ENCODE data around the gene RASGEF1B. TPM values are rescaled to one million over a fixed set of nuclear protein-coding genes. Genes with fewer than 3 reads are reported as not detected.

RASGEF1B gene
- polyA plus RNA-seq, 1 donor from 2014 or later = 17.5 TPM

DNA sequence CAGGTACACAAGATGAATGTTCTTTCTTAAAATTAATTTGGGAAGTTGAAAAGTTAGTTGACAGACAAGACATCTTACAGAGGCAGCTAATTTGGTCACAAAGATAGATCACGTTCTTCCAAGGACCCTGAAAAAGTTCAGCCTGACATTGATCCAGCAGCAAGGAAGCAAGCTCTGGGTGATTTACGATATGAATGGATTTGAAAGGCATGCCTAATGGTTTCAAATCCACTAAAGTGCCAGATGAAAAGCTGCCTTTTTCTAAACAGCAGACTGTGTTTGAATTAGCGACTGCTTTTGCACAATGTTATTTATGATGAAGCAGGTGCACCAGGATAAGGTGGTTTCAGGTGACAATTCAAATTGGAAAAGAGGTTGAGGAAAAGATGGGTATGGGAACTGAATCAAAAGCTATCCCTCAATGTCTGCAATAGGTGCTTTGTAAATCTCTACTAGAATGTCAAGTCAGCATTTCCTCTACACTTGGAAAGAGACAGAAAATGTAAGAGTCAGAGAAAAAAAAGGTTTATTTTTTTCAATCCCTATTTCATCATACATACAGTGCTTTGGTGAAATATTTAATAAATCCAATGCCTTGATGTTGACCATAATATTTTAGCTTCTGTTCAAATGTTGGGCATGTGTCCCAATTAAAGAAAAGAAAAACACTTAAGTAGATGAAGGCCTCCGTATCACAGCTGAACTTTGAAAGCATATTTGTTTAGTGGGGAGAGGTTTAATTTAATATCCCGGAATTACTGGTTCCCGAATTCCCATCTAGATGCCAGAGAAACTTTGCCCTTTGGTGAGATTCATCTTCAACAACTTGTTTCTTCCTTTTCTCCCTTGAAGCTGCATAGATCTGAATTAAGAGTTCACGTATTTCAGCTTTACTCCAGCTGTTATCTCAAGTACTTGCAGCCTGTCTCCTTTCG is 6.0 kb downstream of the RASGEF1B start:
- H3K27ac Mint-ChIP-seq = peak overlapping the region in 2 of 3 donors; percentile 40 to 63
- no peaks in the 10 kb centered on the region for H3K9me3 Mint-ChIP-seq
- no peaks in the 10 kb centered on the region for H3K36me3 Mint-ChIP-seq
- peak overlapping the region in 1 of 4 donors; percentile 48 for H3K4me3 Mint-ChIP-seq
- H3K4me1 Mint-ChIP-seq = peaks cover 25 to 44% (median 32%) of the 10 kb centered on the region in 3 donors
- no peaks in the 10 kb centered on the region for H3K27me3 Mint-ChIP-seq

DNA sequence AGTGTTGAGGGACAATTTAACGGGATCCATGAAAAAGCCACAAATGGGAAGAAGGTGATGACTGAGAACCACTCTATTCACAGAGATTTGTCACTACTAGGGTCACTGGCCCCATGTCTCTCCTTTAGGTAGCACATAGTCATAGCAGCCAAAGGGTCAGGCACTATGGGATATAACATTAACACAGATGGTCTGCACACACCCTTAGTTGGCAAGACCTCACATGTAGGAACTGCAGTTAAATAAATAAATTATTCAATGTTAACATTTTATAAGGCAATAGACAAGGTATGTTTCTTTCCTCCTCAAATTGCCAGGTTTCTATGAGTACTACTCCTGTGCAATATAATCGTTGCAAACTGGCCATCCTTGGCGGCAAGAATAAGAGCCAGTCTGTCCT is 10.9 kb downstream of the RASGEF1B start:
- Mint-ChIP-seq H3K4me1 (peaks cover 29 to 41% (median 31%) of the 10 kb centered on the region in 3 donors), H3K4me3 (peak overlapping the region in 1 of 4 donors; percentile 17), H3K9me3 (no peaks in the 10 kb centered on the region), H3K27me3 (no peaks in the 10 kb centered on the region), H3K27ac (no peak overlapping the region), H3K36me3 (peaks cover 8% of the 10 kb centered on the region)

DNA sequence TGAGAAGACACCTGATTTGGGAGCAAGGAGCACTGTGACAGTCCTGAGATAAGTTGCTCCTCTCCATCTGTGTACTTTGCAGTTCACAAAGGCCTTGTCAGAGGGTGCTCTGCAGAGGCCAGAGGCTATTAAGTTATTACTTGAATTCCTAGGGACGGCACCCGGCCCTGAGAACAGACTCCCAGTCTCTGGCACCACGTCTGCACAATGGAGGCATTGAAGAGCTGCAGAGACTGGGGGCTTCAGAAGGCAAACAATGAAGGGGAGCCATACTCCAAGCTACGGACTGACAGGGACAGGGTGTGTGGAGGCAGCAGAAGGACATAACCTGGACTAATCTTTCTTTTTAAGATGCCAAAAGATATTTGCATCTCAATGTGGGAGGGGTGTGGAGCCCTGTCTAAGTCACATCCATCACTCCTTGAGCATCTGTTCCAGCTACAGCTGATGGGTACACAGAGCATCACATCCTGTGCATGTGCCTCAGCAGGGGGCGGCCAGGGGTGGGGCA is 11.5 kb downstream of the RASGEF1B start:
- Mint-ChIP-seq H3K27me3 (no peaks in the 10 kb centered on the region), H3K4me1 (peaks cover 31 to 45% (median 33%) of the 10 kb centered on the region in 3 donors), H3K27ac (peak overlapping the region in 1 of 3 donors; percentile 91), H3K36me3 (peaks cover 10% of the 10 kb centered on the region), H3K4me3 (no peak overlapping the region), H3K9me3 (no peaks in the 10 kb centered on the region)

DNA sequence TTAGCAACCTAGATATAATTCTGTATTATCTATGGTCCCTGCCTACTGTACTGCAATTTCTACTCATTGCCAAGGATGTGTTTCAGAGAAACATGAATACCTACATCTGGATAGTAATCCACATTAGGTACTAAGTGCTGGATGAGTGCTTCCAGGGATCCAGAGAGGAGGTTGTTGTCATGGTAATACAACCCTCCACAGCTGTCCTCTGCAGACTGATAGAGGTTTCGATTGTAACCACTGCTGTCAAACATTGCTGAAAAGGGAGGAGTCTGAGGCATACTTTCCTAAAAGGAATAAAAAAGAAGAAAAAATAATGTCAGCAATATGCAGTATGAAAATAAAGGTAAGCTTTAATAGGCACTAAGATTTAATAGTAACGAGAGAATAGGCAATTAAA is 12.5 kb downstream of the RASGEF1B start:
- no peak overlapping the region for H3K27ac Mint-ChIP-seq
- no peaks in the 10 kb centered on the region for H3K27me3 Mint-ChIP-seq
- no peak overlapping the region for H3K4me3 Mint-ChIP-seq
- peaks cover 10% of the 10 kb centered on the region for H3K36me3 Mint-ChIP-seq
- no peaks in the 10 kb centered on the region for H3K9me3 Mint-ChIP-seq
- H3K4me1 Mint-ChIP-seq = peaks cover 34 to 49% (median 37%) of the 10 kb centered on the region in 3 donors

DNA sequence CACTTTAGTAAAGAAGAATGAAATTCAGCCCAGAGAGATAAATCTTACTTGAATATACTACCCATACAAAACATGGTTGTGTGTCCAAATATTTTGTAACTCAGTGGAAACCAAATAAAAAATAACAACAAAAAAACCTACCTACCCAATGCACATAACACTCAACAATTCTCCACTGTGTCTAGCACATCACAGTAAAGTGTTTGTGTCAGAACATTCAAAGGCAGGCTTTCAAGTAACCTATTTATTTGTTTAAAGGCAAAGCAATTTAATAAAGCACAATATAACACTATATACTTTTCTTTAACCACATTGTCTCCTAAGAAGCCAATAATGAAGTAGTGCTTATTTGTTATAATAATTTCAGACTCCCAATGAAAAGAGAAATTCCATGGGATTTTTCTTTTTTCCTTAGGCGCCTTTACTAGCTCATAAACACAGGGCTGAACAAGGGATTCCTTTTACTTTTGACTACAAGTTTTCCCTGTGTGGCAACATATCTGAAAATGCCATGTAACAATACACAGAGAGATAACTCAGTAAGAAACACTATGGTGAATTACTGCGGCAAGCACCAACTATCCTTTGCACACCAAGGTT is 13.7 kb downstream of the RASGEF1B start:
- H3K4me3 Mint-ChIP-seq = no peak overlapping the region
- peaks cover 42 to 47% (median 42%) of the 10 kb centered on the region in 3 donors for H3K4me1 Mint-ChIP-seq
- no peaks in the 10 kb centered on the region for H3K9me3 Mint-ChIP-seq
- H3K27ac Mint-ChIP-seq = peak overlapping the region in 1 of 3 donors; percentile 6
- H3K36me3 Mint-ChIP-seq = peaks cover 14% of the 10 kb centered on the region
- no peaks in the 10 kb centered on the region for H3K27me3 Mint-ChIP-seq

DNA sequence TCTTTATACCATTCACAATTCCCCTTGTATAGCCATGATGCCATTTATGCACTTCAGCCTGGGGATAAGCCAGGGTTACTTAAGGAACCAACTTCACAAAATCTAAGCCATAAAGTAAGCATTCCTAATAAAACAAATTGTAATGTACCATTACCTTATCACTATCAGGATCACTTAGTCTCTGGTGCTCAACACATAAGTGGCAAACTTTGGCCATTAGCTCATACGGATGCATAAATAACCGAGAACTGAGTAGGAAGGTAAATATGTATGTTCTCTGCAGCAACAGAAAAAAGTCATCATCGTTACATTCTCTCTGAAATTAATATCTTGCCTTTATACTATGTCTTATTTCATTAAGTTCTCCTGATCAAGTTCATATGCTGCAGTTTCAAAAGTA is 14.4 kb downstream of the RASGEF1B start:
- H3K27ac Mint-ChIP-seq = peak overlapping the region in 1 of 3 donors; percentile 6
- H3K36me3 Mint-ChIP-seq = peaks cover 14% of the 10 kb centered on the region
- H3K4me3 Mint-ChIP-seq = no peak overlapping the region
- peaks cover 44 to 52% (median 44%) of the 10 kb centered on the region in 3 donors for H3K4me1 Mint-ChIP-seq
- H3K9me3 Mint-ChIP-seq = no peaks in the 10 kb centered on the region
- H3K27me3 Mint-ChIP-seq = no peaks in the 10 kb centered on the region

DNA sequence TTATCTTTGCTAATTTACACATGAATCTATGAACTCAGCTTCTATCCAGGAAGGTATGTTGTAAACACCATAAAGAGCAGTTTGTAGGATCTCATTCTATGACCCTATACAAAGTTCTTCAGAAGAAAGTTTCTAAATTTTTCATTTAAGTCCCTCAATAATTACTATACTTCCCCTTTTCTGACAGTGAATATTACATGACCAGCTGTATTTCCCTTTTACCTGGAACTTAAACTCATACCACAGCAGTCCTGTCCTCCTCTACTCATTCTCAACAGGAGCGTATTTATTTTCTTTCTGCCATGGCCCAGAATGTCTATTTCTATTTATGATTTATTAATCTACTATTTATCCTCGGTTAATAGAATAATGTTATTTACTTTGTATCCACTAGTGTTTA is 15.8 kb downstream of the RASGEF1B start:
- H3K9me3 Mint-ChIP-seq = no peaks in the 10 kb centered on the region
- no peaks in the 10 kb centered on the region for H3K27me3 Mint-ChIP-seq
- no peak overlapping the region for H3K4me3 Mint-ChIP-seq
- H3K36me3 Mint-ChIP-seq = peaks cover 14% of the 10 kb centered on the region
- peak overlapping the region in 1 of 3 donors; percentile 64 for H3K27ac Mint-ChIP-seq
- peaks cover 36 to 42% (median 37%) of the 10 kb centered on the region in 3 donors for H3K4me1 Mint-ChIP-seq

DNA sequence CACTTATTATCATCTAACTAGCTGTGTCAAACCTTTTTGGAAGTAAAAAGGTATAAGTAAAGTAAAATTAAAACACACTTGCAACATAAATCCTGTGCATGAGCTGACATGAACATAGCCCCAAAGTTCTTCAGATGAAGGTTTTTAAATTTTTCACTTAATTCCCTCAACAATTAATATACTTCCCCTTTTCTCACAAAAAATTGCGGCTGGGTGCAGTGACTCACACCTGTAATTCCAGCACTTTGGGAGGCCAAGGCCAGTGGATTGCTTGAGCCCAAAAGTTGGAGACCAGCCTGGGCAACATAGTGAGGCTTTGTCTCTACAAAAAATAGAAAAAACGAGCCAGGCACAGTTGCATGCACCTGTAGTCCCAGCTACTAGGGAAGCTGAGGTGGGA is 16.8 kb downstream of the RASGEF1B start:
- Mint-ChIP-seq H3K27me3 (no peaks in the 10 kb centered on the region), H3K4me3 (no peak overlapping the region)

DNA sequence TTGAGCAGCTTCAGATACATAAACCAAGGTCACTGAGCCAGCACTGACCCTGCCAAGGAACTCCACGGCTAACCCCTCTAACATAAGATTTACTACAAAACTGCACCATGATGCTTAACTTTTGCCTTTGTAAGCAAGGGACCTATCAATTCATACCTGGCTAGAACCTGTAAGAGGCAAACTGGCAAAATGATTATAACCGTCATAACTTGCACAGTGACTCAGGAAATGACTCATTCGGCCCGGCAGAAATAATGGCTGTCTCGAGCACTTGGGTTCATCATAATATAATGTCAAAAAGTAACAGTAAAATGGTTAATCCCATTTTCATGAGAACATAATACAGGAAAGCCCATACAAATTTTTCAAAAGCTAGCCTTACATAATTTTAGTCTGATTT is 17.2 kb downstream of the RASGEF1B start:
- H3K4me3 Mint-ChIP-seq = peak overlapping the region in 1 of 4 donors; percentile 18
- H3K36me3 Mint-ChIP-seq = peaks cover 14% of the 10 kb centered on the region
- H3K27ac Mint-ChIP-seq = no peak overlapping the region
- H3K27me3 Mint-ChIP-seq = no peaks in the 10 kb centered on the region
- peaks cover 27 to 34% (median 30%) of the 10 kb centered on the region in 3 donors for H3K4me1 Mint-ChIP-seq
- H3K9me3 Mint-ChIP-seq = no peaks in the 10 kb centered on the region

More for the DNA sequence above, 16.8 kb downstream of the RASGEF1B start:
- Mint-ChIP-seq H3K36me3 (peaks cover 14% of the 10 kb centered on the region), H3K4me1 (peaks cover 30 to 35% (median 31%) of the 10 kb centered on the region in 3 donors), H3K27ac (no peak overlapping the region), H3K9me3 (no peaks in the 10 kb centered on the region)

DNA sequence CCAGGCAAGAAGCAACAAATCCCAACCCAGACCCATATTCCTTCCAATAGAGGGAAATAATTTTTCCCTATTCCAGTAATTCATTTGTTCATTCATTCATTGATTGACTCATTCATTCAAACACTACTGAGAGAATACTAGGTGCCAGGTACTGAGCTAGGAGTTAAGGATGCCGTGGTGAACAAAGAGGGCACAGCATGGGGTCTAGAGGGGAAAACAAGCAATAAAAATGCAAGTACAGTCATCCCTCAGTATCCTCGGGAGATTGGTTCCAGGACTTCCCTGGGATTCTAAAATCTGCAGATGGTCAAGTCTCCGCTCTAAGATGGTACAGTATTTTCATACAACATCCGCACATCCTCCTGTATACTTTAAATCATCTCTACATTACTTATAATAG is 18.7 kb downstream of the RASGEF1B start:
- peak overlapping the region in 2 of 3 donors; percentile 44 to 66 for H3K27ac Mint-ChIP-seq
- no peak overlapping the region for H3K4me3 Mint-ChIP-seq
- H3K27me3 Mint-ChIP-seq = no peaks in the 10 kb centered on the region
- H3K9me3 Mint-ChIP-seq = no peaks in the 10 kb centered on the region
- H3K36me3 Mint-ChIP-seq = peaks cover 12% of the 10 kb centered on the region
- peaks cover 27 to 33% (median 30%) of the 10 kb centered on the region in 3 donors for H3K4me1 Mint-ChIP-seq

DNA sequence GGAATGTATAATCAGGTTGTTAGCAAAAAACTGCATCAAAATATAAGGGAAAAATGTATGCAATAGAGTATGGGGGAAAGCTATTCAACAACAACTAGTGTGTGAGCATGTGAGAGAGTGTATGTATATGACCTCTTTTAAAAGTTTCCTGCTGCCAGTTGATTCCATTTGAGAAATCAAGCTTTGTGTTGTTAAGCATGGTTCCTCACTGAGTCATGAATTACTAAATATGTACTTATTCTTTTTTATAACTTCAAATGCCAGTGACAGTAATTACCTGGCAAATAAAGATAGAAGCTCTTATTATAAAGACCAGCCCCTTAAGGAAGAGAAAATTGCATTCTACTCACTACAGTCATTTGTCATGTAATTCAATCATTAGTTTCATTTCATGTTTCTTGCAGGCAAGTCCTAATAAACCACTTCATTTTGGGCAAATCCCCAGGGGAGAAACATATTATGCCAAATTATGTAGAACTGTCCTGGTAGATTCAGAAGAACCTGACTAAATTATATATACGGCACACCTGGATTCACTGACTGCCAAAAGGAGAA is 19.2 kb downstream of the RASGEF1B start:
- Mint-ChIP-seq H3K4me1 (peaks cover 27 to 30% (median 27%) of the 10 kb centered on the region in 3 donors), H3K9me3 (no peaks in the 10 kb centered on the region), H3K27me3 (no peaks in the 10 kb centered on the region), H3K27ac (peak overlapping the region in 1 of 3 donors; percentile 5), H3K36me3 (peaks cover 13% of the 10 kb centered on the region), H3K4me3 (no peak overlapping the region)

DNA sequence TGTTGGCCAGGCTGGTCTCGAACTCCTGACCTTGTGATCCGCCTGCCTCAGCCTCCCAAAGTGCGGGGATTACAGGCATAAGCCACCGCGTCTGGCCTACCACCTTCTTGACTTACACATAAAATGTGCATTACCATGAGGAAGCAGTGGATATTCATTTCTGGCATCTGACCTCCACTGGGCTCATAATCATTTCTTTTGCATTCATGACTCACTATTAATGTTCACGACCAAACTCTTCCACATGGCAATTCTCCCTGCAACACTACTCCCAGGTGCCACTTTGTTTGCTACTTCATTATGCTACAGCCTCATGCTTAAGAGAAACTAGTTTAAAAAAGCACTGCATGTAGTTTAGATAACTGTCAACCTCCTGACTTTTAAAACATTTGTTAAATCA is 22.7 kb downstream of the RASGEF1B start:
- H3K27me3 Mint-ChIP-seq = no peaks in the 10 kb centered on the region
- H3K4me1 Mint-ChIP-seq = peaks cover 10 to 12% (median 11%) of the 10 kb centered on the region in 3 donors
- no peak overlapping the region for H3K4me3 Mint-ChIP-seq
- no peaks in the 10 kb centered on the region for H3K9me3 Mint-ChIP-seq
- H3K27ac Mint-ChIP-seq = peak overlapping the region in 1 of 3 donors; percentile 52
- peaks cover 27% of the 10 kb centered on the region for H3K36me3 Mint-ChIP-seq

DNA sequence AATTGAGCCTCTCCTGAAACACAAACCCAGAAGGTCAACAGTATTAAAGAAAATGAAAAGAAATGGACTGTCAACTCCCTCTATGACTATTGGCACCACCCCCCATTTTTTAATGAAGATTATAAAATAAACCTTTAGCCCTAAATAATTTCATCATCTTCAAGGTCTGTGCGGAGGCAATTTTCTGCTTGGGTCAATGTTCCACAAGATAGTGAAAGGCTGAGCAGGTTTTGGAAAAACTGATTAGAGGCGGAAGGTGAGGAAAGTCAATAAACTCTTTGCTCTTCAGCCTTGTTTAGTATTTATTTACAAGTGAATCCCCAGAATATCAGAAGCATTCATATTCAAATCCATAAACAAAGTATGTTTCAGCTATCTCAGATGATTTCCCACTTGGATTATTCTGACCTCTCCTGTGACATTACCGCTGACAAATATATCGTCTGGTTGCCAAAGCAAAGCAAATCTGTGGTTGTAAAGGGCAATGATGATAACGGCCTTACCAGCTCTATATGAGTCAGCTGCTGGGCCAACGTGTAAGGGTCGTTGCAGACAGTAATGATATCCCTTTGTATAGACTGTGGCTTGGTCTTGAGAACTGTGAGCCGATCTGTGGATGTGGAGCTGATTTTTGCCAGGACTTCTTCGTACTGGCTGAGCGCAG is 24.0 kb downstream of the RASGEF1B start:
- Mint-ChIP-seq H3K9me3 (no peaks in the 10 kb centered on the region), H3K4me3 (peak overlapping the region in 1 of 4 donors; percentile 12), H3K4me1 (peaks cover 3 to 4% (median 3%) of the 10 kb centered on the region in 3 donors), H3K36me3 (peaks cover 25% of the 10 kb centered on the region), H3K27me3 (no peaks in the 10 kb centered on the region), H3K27ac (peak overlapping the region in 2 of 3 donors; percentile 27 to 82)

DNA sequence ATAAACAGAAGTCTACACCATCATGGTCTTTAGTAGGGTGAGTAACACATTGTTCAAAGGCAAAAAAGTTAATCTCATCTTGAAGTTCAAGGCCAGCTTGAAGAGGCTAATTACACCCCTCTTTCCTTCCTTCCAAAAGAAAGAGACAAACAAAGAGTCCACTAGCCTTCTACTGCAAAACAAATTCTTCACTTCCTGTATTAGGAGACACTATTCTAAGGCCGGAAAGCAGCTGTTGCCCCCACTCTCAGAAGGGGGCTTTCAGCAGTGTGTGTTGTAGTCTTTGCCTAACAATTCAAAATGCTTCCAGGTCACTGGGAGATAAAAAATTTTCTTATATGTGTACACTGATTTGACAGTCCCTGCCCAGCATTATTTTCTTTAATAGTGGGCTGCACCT is 25.1 kb downstream of the RASGEF1B start:
- Mint-ChIP-seq H3K4me3 (no peak overlapping the region), H3K4me1 (peaks cover 0 to 1% (median 0%) of the 10 kb centered on the region in 3 donors), H3K9me3 (no peaks in the 10 kb centered on the region), H3K27ac (peak overlapping the region in 1 of 3 donors; percentile 28), H3K36me3 (peaks cover 26% of the 10 kb centered on the region), H3K27me3 (no peaks in the 10 kb centered on the region)

Measured in IgD-negative memory B cell (primary cell).